Astrocyte of the spinal cord (primary cell): ENCODE measurements around the gene PITPNB.

Experiments
- DNase-seq: peaks from one replicate; pipeline ENCODE4 v3.0.0; 2011; ENCODE audit warnings: low read depth, low spot score
- H3K4me3 ChIP-seq: 2 replicates; pipeline ENCODE4 v1.5.1; 2011; ENCODE audit warnings: low read depth, mild to moderate bottlenecking, low read length, moderate library complexity
- in situ Hi-C: cut with HindIII; loops from 2 replicates; pipeline ENCODE4 v1.10.0; 2017; ENCODE audit warnings: low sequenced_read_pairs
- TF ChIP-seq, protein P1 (sequence below): IDR thresholded peaks from 2 replicates; pipeline ENCODE4 v1.5.1; 2012; ENCODE audit warnings: low read depth, mild to moderate bottlenecking, low read length, inconsistent platforms

The PITPNB gene

DNA sequence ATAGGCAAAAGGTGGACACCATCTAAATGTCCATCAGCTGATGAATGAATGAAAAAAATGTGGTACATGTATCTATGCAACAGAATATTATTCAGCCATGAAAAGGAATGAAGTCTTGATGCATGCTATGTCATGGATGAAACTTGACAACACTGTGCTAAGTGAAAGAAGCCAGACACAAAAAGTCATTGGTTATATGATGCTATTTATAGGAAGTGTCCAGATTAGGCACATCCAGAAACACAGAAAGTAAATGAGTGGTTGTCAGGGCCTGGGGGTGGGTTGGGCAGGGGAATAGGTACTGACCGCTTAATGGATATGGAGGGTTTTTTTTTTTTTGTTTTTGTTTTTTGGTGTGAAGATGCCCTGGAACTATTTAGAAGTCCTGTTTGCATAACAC lies 95.8 kb downstream of the PITPNB start:
- H3K4me3 ChIP-seq = no peak overlapping the region
- TF ChIP-seq, protein P1, sequence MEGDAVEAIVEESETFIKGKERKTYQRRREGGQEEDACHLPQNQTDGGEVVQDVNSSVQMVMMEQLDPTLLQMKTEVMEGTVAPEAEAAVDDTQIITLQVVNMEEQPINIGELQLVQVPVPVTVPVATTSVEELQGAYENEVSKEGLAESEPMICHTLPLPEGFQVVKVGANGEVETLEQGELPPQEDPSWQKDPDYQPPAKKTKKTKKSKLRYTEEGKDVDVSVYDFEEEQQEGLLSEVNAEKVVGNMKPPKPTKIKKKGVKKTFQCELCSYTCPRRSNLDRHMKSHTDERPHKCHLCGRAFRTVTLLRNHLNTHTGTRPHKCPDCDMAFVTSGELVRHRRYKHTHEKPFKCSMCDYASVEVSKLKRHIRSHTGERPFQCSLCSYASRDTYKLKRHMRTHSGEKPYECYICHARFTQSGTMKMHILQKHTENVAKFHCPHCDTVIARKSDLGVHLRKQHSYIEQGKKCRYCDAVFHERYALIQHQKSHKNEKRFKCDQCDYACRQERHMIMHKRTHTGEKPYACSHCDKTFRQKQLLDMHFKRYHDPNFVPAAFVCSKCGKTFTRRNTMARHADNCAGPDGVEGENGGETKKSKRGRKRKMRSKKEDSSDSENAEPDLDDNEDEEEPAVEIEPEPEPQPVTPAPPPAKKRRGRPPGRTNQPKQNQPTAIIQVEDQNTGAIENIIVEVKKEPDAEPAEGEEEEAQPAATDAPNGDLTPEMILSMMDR = no peak
- in situ Hi-C loops = no loop called here

DNA sequence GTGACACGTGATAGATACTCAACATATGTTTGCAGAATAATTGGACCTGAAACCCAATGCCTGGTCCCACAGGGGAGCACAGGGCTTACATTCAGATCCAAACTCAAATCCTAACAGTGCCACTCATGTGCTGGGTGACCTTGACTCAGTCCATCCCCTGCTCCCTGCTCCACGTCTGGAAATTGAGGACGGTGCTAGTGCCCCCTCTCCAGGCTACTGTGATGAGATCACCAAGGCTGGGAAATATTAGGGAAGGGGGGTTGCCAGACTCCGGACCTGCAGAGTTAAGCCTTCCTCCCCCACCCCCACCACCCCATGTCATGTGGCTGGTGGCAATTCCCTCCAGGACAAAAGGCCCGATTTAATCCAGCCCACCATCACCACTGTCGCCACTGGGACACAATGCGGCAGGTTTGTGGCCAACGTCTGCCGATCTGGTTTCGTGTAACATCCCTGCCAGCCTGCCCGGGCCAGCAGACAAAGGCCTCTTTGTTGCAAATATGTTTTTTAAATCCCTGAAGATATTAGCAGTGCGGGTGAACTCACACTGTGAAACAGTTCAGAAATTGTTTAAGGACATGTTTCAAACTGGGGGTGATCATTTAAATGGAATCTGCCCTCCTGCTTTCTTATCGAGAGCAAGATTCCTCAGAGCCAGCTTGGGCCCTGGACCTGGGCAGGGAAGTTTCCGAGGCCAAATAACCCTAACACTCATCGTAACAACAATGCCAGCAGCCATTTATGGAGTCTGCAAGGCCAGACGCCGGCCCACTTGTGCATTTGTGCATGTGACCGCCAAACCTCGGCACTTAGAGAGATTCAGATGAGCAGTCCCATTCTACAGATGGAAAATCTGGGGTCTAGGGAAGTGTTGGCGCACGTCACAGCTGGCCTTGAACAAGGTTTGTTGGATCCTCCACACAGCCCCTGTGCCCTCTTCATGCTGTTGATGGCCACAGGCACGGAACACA lies 97.9 kb downstream of the PITPNB start:
- TF ChIP-seq, protein P1 = no peak
- in situ Hi-C loops = no loop called here

More for the DNA sequence above, 95.8 kb downstream of the PITPNB start:
- DNase-seq = no peak

DNA sequence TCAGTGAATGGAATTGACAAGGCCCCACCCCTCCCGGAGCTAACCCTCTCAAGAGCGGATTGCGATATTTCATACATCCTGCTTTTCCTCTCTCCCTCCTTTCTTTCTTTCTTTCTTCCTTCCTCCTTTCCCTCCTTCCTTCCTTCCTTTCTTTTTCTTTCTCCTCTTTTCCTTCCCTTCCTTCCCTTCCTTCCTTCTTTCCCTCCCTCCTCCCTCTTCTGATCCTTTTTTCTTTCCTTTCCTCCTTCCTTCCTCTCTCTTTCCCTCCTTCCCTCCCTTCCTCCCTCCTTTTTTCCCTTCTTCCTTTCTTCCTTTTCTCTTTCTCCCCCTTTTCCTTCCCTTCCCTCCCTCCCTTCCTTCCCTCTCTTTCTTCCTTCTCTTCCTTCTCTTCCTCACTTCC lies 102.5 kb downstream of the PITPNB start:
- in situ Hi-C loops = no loop called here
- no peak overlapping the region for H3K4me3 ChIP-seq
- TF ChIP-seq, protein P1 = no peak
- no peak for DNase-seq

More for the DNA sequence above, 97.9 kb downstream of the PITPNB start:
- no peak overlapping the region for H3K4me3 ChIP-seq
- peak; percentile 15 for DNase-seq

DNA sequence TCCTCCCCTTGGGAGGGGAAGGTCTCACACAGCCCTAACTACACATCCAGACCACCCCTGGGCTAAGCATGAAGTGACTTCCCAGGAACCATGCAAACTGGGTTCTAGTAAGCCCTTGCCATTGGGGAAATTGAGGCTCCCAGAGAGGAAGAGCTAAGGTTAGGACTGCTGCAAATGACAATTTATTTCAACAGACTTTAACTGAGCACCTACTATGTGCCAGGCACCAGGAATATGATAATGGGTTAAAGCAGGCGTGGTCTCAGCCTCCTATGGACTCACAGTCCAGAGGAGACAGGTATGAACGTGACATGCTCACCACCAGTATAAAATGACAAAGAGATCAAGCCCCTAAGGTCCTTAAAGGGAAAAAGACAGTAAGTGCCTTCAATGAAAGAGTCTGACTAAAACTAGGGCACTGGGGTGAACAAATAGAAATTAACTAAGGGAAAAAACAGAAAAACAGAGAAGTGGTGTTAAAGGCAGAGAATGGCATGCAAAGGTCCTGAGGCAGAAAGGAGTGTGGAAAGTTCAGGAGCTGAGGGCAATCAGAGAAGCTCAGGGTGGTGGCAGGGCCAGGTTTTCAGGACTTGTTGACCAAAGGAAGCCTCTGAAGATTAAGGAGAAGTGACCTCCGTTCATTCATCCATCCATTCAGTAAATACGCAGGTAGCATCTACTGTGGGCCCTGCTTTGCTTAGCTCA lies 103.1 kb downstream of the PITPNB start:
- no peak for DNase-seq
- in situ Hi-C loops = no loop called here
- TF ChIP-seq, protein P1 = no peak
- no peak overlapping the region for H3K4me3 ChIP-seq

DNA sequence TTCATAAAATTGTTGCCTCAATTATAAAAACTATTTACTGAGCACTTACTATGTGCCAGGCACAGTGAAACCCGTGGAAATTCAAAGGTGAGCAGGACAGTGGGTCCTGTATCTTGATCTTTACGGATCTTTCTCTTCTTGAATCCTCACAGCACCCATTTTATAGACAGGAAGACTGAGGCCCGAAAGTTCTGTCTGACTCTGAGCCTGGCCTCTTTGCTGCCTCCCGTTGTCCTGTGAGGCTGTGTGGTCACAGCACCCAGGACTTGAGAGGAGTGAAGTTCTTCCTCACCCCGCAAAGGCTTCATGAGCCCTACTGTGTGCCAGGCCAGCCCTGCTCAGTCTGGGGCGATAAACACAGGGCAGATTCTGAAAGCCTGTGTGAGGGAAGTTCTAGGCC lies 104.1 kb downstream of the PITPNB start:
- no peak overlapping the region for H3K4me3 ChIP-seq
- in situ Hi-C loops = no loop called here
- TF ChIP-seq, protein P1 = no peak

DNA sequence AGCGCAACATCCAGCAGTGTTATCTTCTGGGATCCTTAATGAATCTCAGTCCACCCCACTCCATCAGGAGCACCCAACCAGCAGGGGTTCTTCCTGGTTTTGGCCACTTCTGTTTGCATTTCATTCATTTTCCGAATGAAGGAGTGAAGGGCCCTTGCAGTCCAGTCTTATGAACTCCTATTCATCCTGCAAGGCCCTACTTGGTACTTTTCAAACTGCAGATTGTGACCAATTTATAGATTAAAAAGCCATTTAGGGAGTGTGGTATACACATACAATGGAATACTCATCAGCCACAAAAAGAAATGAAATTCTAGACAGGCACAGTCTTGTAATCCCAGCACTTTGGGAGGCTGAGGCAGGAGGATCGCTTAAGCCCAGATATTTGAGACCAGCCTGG lies 107.3 kb downstream of the PITPNB start:
- H3K4me3 ChIP-seq = no peak overlapping the region
- in situ Hi-C loops = no loop called here
- TF ChIP-seq, protein P1 = no peak
- no peak for DNase-seq

More for the DNA sequence above, 104.1 kb downstream of the PITPNB start:
- DNase-seq = no peak
